GM19035 (cell line): ENCODE results near the gene CACNA2D2.

Experiments
- ATAC-seq: cut with Tn5 transposase; IDR thresholded peaks from one replicate; pipeline ENCODE4 v1.9.1; 2021; ENCODE audit not compliant: unreplicated experiment

CACNA2D2 gene

DNA sequence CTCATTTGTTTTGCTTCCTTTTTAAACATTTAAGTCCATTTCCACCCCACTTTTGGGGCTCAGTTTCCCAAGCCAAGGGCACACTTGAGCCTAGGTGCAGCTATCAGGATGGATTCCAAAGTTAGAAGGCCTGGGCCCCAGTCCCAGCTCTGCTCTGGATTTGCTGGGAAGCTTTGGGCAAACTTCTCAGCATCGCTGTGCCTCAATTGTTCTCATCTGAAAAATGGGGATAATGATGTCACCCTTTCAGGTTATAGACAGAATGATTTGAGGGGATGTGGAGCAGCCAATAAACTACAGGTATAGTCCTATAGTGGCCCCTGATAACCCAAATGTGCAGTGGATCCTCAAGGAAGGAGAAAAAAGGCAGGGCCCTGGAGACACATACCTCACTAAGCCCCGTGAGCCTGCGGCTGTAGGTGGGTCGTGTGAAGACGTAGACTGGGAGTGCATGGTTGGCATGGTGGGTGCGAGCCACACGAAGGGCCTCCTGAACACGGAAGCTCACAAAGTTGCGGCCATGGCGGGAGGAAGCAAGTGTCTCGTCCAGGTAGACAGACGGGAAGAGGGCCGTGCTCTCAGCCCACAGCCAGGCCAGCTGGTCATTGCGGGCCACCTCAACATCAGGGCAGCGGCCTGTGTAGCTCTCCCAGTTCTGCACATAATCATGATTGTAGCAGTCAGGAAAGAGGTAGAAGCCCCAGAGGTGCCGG lies 184.1 kb downstream of the CACNA2D2 start:
- no peak for ATAC-seq

DNA sequence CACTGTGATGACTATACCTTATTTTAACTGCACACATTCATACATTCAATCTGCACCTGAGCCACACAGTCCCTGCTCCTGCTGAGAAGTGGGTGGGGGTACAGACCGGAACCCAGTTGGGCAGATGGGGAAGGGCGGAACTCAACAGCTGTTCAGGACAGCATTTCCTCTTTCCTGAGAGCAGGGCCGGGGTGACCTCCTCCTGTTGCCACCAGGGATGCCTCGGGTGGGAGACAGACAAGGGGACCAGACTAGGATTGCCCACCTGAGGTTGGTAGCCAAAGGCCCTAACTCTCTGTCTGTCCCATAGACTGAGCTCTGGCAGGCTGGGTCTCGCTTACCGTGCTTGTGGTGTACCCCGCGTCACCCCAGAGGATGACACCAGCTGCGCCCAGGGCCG lies 184.8 kb downstream of the CACNA2D2 start:
- ATAC-seq = no peak

DNA sequence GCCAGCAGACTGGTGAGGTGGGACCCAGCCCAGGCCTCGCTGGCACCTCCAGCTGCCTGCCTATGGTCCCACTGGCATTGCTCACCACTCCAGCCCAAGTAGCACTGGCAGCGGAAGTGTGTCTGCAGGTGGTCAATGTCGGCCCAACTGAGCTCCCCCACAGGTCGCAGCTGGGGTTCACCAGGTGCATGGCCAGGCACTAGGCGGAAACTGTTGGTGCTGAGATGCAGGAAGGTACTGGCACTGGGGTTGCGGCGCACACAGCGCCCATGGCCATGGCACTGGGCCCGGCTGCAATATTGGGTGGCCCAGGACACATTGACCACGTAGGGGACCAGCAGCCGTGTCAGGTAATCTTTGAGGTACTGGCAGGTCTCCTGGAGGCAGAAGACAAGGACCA lies 185.3 kb downstream of the CACNA2D2 start:
- no peak for ATAC-seq

DNA sequence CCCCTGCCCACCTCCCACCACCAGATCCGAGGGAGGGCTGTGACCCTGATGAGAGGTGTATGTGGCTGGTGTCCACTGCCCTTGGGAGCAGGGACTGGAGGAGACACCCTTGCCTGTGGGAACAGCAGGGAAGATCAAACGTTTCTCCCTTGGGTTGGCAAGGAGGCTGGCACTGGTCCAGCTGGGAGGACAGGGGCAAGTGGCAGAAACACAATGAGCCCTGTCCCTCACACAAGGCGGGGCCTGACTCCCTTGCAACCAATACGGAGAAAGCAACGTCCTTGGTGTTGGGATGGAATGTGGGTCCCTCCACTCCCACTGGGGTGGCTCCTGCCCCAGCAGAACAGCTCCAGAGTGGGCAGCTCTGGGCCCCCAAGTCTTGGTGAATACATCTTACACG lies 186.1 kb downstream of the CACNA2D2 start:
- no peak for ATAC-seq

DNA sequence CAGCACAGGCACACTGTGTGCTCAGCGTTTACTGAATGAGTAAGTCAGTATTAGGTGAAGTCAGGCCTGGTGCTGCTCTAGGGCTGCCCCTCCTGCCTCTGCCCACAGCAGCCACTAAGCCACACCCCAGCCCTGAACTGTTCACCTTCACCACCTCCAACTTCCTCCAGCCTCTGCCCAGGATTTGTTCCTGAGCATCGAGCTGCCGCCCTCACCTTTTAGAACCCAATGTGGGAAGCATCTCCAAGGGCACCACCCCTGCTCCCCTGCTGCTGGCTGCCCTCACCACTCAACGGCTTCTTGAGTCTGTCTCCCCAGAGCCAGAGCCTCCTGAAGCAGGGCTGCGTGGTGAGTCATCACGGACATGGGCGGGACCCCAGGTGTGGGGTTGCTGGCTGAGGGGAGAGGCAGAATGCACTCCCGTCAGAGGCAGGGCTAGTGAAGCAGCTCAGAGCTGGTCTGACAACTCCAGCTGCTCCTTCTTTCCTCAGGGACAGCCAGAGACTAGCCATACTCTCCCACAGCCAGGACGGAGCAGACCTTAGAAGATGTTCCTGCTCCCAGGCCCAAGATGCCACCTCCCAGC lies 186.7 kb downstream of the CACNA2D2 start:
- ATAC-seq = no peak

DNA sequence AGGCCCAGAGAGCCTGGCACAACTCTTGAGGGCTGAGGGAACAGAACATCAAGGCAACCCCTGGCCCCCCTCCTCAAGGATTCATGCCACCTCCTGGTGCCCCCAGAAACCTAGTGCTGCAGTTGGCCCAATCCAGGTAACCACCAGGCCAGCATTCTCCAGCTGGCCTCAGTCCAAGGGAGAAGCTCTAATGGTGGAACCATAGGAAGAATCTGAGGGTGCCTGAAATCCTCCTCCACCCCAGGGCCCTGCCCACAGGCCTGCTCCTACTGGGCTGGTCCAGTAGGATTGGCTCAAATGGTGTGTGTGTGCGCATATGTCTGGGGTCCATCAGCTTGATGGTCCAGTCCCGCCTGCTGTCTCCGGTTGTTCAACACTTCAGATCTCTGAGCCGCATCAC lies 188.6 kb downstream of the CACNA2D2 start:
- no peak for ATAC-seq

DNA sequence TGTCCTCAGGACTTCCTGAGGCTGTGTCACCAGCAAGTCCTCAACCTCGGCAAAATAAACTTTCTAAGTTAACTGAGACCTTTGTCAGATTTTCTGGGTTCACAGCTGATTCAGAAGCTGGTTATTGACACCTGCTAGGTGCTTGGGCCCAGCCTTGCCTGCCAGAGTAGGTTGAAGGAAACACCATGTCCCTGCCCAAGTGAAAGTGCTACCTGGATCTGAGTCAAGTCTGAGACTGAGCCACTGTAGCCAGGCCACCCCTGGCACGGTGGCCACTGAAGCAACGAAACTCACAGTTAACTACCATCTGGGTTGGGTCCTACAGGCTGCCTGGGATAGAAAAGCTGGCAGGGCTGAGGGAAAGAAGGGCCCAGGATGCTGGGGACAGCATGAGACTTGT lies 189.1 kb downstream of the CACNA2D2 start:
- no peak for ATAC-seq
